Inflammatory macrophage treated with lipopolysaccharide for 4 hours (primary cell): ENCODE data around the gene GBP1.
"Not testable (repeated sequence)": the region's sequence is repeated elsewhere in the genome, so short reads cannot be mapped to it uniquely, and the experiment has no call there.

Experiments used
- DNase-seq: peaks from one replicate; pipeline ENCODE4 v3.0.0-alpha.2; 2020

GBP1 gene, protein sequence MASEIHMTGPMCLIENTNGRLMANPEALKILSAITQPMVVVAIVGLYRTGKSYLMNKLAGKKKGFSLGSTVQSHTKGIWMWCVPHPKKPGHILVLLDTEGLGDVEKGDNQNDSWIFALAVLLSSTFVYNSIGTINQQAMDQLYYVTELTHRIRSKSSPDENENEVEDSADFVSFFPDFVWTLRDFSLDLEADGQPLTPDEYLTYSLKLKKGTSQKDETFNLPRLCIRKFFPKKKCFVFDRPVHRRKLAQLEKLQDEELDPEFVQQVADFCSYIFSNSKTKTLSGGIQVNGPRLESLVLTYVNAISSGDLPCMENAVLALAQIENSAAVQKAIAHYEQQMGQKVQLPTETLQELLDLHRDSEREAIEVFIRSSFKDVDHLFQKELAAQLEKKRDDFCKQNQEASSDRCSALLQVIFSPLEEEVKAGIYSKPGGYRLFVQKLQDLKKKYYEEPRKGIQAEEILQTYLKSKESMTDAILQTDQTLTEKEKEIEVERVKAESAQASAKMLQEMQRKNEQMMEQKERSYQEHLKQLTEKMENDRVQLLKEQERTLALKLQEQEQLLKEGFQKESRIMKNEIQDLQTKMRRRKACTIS

DNA sequence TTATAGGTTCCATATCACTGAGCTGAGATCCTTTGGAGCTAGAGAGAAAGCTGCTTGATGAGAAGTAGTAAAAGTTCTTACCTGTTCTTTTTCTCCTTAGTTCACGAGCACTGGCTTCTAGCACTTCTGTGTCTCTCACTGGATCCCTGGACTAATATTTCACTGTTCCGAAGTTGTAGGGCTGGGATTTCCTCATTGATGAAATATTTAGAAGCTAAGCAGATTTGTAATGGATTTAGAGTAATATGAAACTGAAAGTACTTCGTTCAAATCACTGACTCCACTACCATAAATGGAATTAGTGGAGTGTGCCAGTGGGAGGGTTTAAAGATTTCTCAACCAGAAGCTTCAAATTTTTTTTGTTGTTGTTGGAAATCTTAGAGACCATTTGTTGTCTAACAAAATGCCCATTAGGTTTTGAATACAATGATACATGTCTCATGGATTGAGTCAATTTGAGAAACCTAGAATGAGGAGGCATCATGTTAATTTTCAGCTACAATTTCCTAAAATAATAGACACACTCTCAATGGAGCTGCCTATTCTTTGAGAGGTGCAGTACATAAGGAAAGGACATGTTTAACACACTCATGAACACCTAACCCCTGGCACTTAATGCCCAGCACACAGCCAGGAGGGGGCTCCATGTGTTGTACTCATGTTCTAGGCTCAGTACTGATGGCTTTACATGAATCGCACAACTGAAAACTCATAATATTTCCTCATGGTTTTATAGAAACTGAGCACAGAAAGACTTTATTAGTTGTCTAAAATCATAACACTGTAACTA is at the start of gene GBP1:
GBP1 (minus strand) TSS at position 130 of the 790 bp plus-strand sequence. CDS start 1,974 bp downstream, outside the sequence.
- peak; percentile 98 for DNase-seq

DNA sequence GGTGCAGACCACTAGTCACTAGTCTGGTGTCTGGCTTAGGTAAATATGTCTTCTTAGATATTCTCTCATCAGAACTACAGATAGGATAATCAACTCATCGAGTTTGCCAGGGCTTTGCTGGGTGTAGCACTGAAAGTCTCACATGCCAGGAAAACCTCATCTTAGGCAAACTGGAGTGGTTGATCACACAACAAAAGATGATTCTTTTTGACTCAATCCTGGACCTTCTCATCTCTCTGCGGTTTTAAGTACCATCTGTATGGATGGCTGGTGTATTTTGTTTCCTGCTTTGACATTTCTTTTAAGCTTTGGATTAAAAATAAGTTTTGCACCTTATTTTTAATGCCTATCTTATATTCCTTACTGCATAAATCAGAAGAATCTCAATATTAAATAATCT is 49.7 kb upstream of the GBP1 start:
- no peak for DNase-seq

DNA sequence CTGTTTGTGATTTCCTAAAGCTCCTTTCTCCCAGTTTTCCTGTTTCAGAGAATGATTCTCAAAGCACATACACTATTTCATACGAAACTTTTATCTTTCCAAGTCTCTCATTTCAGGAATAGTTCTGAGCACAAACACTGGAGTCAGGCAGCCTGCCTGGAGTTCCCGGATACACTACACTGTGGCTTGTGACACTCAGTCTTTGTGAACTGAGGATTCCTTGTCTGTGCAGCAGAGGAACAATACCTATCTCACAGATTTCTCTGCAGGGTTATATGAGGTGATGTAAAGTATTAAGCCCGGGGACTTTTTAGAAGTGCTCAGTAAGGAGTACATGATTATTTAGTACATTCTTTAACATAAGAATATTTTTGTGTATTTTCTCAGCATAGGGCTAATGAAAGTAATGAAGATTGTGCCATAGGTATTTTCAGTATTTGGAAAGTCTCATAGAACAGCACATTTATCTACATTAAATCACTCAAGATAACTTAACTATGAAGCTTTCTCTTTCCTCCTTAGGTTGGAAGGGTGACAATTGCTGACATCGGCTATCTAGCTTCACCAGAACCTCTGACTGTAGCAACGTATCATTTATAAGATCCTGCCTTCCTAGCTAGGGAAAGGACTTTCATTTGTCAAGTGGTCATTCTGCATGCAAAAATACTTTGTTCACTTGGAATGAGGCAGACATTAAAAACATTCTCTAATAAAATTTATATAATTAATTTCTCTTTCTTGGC is 48.0 kb upstream of the GBP1 start:
- no peak for DNase-seq

DNA sequence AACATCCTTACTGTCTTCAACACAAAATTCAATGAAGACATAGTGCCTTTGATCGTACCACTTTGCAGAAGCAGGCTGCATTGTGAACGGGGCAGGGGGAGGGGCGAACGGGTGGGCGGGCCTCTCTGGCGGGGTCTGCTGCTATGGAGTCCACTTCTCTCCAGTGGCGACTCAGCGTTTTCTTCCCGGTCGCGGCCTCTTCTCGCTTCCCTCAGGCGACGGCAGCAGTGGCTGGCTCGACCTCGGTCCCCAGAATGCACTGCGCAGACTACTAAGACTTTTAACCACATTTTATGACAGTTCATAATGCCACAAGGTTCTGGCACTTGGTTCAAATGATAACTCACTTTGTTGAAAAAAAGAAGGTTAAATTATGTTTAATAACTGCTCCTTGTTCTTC is 39.7 kb upstream of the GBP1 start:
- no peak for DNase-seq

DNA sequence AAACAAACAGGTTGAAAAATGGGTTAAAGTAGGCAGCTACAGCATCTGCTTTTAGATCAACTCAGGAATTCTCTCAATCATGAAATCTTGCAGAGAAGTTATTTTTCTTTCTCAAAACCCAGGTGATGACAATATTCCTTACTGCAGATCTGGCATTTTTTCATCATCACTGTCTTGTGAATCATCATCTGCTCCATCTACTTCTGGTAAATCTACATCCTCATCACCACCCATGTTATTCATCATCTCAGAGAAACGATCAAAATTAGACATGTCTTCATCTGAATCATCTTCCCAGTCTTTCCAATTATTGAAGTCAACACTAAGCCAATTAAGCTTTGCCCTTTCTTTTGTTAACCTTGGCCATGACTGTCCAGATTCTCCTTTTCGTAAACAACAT is 39.1 kb upstream of the GBP1 start:
- no peak for DNase-seq

DNA sequence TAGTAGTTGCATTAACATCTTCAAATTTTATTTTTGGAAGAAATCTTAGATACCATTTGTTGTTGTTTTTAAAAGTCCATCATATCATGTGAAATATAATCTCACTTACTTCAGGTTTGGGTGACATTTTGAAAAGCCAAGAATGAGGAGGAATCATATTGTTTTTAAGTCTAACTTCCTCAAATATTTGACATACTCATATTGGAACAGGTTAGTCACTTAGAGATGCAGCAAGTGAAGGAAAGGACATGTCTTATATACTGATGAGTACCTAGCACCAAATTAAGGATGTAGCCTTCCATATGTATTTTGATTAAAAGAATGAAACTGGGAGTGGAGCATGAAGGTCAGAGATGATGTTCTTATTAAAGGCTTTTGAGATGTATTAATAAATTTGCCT is 37.0 kb upstream of the GBP1 start:
- DNase-seq = no peak

DNA sequence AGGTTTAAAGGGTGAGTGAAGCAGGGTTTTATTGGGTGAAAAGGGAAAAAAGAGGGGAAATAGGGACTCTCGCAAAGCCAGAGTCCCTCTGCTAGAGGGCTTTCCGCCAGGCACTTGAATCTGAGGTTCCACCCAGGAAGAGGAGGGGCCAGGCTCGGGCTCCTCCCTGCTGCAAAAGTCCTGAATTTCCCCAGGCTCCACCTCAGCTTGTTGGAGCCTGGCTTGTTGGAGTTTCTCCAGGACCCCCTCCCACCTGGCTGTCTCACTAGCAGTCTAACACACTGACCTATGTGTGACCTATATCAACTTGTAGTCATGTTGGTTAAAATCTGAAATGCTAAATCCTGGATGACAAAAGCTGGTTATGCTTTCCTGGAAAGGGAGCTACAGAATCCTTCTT is 35.4 kb upstream of the GBP1 start:
- no peak for DNase-seq

DNA sequence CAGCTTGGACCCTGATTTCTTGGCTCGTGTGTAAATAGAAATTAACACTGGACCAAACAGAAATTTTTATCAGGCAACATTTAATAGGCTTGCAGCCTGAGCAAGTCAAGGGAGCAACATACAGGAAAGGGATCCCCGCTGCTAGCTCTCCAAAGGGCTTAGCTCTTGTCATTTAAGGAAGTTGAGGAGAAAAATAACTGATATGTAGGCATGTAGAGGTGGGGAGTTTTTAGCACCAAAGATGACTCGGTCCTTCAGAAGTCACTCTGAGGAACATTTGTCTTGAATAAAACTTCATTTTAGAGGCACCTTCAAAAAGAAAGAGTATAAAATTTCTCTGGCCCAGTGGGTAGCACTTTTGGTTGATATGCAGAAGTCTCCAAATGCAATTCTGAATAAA is 33.8 kb upstream of the GBP1 start:
- no peak for DNase-seq

DNA sequence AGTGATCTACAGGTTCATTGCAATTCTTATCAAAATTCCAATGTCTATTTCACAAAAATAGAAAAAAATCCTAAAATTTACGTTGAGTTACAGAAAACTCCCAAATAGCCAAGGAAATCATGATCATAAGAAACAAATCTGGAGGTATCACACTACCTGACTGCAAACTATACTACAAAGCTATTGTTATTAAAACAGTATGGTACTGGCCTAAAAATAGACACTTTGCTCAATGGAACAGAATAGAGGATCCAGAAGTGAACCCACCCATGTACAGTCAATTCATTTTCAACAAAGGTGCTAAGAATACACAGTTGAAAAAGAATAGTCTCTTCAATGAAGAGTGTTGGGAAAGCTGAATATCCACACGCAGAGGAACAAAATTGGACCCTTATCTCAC is 30.7 kb upstream of the GBP1 start:
- no peak for DNase-seq

DNA sequence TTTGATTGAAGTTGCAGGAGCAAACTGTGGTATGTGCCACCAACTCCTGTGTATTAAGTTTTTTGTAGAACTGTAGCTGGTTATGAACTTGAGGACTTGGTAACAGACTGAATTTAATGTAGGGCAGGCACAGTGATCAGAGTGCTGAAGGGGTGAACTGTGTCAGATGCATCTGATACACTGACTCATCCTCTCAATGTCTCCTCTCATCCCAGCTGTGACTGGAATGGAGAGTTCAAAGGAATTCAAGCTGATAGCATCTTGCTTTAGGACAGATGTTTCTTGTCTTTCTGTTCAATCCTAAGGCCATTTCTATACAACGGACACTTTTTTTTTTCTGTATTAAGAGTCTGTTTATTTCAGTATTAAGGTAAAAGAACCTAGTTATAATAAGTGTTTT is 25.0 kb upstream of the GBP1 start:
- no peak for DNase-seq

DNA sequence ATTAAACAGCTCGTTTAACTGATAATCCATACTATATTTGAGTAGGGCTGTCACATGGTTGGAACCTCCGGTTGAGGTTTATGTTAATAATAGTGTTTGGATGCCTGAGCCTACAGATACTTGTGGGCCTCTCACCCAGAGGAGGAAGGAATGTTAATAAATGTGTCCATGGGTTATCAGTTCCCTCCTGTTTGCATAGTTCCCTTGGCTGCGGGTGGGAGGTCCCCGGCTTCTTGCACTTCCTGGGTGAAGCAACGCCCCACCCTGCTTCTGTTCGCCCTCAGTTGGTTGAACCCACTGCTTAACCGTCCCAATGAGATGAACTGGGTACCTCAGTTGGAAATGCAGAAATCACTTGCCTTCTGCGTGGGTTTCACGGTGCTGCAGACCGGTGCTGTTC is 23.6 kb upstream of the GBP1 start:
- DNase-seq = no peak

DNA sequence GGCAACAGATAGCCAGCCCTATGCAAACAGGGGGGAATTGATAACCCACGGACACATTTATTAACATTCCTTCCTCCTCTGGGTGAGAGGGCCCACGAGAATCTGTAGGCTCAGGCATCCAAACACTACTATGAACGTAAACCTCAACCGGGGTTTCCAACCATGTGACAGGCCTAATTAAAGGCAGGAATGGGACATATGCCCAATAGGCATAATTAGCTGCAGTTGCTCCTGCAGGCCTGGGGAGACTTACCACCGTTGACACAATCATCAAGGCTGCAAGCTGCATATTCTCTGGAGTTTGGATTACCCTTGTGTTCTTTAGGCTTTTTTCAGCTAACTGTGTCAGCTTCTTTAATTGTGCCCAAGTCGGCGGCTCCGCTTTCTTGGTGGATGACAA is 22.2 kb upstream of the GBP1 start:
- DNase-seq = no peak

DNA sequence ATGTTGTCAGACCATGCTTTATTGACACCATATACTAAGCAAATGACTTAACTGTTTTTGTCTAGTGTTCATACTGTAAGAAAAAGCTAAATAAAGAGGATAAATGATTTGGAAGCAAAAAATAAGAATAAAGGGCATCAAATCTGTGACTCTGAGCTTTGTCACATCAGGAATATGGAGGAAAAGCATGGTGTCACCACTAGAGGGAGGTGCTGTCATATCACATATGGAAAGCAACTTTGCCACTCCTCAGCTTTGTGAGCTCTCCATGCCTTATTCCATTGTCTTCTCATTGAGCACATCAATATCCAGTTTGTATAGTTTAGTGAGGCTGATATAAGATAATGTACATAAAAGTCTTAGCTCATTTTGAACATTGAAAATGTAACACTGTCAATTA is 20.8 kb upstream of the GBP1 start:
- peak; percentile 81 for DNase-seq

DNA sequence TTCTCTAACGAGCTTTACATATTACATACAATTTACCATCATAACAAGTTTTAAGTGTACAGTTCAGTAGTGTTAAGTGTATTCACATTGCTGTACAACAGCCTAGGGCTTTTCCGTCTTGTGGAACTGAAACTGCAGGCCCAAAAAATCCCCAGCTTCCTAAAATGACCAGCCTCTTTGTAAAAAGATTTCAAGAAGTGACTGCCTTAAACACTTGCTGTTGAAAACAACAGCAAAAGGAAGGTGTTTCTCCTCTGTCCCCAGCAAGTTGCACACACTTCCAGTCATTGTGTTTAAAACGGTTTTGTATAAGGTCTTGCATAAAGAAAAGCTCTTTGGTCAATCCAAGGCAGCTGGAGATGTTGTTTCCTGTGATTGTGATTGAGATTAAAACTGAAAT is 16.0 kb upstream of the GBP1 start:
- DNase-seq = peak; percentile 85

DNA sequence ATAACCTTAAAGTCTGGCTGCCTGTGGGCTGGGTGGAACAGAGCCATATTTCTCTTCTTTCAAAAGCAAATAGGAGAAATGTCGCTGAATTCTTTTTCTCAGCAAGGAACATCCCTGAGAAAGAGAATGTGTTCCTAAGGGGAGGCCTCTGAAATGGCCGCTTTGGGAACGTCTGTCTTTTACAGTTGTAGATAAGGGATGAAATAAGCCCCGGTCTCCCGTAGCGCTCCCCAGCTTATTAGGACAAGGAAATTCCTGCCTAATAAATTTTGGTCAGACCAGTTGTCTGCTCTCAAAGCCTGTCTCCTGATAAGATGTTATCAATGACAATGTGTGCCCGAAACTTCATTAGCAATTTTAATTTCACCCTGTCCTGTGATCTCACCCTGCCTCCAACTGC is 15.1 kb upstream of the GBP1 start:
- not testable (repeated sequence) for DNase-seq

DNA sequence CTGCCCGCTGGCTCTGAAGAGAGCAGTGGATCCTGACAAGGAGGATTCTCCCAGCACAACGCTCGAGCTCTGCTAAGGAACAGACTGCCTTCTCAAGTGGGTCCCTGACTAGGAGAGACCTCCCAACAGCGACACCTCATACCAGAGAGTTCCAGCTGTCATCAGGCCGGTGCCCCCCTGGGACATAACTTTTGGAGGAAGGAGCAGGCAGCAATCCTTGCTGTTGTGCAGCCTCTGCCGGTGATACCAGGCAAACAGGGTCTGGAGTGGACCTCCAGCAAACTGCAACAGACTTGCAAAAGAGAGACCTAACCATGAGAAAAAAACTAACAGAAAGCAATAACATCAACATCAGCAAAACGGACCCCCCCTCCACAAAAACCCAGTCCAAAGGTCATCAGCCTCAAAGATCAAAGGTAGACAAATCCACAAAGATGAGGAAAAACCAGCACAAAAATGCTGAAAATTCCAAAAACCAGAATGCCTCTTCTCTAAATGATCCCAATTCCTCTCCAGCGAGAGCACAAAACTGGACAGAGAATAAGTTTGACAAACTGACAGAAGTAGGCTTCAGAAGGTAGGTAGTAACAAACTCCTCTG is 7.6 kb upstream of the GBP1 start:
- not testable (repeated sequence) for DNase-seq

DNA sequence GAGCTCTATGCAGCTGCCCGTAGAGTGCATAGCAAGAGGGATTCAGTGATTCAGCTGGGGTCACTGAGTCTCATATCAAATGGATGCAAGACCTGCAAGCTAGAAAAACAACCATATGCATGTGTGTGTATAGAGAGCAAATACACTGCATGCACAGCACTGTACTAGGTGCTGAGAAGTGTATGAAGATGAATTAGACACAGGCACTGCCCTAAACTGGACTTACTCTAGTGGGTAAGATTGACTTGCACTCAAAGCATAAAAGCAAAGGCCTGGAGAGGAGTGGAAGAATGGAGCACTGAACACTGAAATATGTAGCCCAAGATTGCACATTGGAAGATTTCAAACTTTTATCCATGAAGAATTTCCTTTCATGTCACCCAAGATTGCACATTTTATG is 5.5 kb upstream of the GBP1 start:
- DNase-seq = no peak

DNA sequence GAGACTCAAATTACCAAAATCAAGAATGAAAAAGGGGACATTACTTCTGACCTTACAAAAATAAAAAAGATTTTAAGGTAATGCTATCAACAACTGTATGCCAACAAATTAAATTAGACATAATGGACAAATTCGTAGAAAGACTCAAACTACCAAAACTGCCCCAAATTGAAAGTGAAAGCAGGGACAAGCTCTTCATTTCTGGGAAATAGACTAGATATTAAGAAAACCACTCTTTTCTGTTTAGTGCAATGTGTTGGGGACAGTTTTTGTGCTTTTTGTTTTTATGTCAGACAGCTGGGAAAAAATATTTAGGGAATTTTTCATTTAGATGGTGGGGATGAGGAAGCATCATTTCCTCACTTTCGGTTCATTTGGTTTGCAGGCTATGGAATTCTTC is 4.9 kb upstream of the GBP1 start:
- DNase-seq = peak; percentile 80

DNA sequence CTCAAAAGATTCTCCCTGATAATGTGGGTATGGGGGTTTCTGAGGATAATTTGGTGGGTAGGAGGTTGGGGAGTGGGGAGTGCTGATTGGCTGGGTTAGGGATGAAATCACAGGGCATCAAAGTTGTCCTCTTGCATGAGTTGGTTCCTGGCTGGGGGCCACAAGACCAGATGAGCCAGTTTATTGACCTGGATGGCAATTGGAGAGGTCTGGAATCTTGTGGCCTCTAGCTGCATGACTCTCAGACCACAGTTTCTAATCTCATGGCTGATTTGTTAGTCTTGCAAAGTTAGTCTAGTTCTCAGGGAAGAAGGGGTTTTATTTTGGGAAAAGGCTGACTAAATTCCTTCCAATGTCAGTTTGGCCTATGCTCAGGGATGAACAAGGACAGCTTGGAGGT is 3.3 kb upstream of the GBP1 start:
- no peak for DNase-seq

DNA sequence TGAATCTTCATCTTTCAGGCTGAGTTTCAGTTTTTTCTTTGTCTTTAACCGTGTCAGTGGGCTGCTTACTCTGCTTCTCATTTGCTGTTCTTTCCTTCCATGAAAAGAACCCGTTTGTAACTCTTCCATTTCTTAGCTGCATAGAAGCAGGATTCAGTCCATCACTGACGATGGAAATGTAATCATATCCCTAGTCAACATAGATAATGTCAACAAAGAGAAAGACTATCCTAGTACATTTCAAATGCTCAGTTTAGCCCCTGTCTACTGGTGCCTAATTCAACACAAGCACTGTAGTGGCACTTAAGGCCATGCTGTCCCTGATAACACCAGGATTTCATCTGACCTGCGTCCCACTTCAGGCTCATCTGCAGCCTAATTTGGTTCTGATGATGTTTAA is 376 bp downstream of the GBP1 start:
- DNase-seq = no peak

DNA sequence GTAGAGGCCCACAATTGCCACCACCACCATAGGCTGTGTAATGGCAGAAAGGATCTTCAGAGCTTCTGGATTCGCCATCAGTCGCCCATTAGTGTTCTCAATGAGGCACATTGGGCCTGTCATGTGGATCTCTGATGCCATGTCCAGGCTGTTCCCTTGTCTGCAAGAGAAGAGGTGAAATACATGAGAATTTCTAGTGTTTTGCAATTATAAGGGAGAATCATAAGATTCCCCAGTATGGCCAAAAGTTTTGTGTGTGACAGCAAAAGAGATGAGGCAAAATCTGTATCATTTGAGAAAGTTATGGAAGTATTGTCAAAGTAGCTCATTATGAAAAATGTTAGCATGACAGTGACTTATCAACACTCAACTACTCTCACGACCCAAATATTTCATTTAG is 1.9 kb downstream of the GBP1 start:
- DNase-seq = peak; percentile 68

DNA sequence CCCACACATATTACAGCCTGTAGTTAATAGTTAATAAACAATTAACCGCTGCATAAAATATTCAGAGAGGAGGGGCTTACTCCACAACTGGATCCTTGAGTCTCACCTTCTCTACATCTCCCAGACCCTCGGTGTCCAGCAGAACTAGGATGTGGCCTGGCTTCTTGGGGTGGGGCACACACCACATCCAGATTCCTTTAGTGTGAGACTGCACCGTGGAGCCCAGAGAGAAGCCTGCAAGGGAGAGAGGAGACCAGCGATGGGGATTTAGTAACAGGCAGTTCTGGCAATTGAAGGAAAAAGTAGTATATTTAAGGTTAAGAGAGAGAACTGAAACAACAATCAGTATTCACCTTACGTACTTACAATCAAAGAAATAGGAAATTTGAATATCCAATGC is 4.9 kb downstream of the GBP1 start:
- no peak for DNase-seq

DNA sequence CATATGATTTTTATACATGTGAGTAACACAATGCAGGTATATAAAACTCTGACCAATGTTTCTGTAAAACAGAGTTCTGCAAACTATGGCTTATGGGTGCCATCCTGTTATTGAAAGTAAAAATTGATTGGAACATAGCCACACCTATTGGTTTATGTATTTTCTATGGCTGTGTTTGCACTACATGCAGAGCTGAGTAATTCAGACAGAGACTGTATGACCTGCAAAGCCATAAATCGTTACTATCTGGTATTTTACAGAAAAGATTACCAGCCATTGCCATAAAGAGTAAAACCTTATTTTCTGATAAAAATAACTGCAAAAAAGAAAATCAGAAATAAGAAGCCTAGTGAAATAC is 13.1 kb downstream of the GBP1 start:
- no peak for DNase-seq
